CD4-positive, alpha-beta memory T cell (primary cell): ENCODE measurements around the gene VBP1. TPM values are rescaled to one million over a fixed set of nuclear protein-coding genes. Genes with fewer than 3 reads are reported as not detected.

Experiments
- CTCF ChIA-PET: fragments of 350-600 bp; sonication (Branson Sonifier 250); formaldehyde crosslinking; loops from one replicate; lab custom pipeline; 2021; ENCODE audit warnings: inconsistent platforms; ENCODE audit not compliant: partially characterized antibody; lab: Charles Lee
- POLR2A ChIA-PET: fragments of 350-600 bp; sonication (Branson Sonifier 250); formaldehyde crosslinking; loops from one replicate; lab custom pipeline; 2021; ENCODE audit not compliant: partially characterized antibody; lab: Charles Lee
- DNase-seq, 5 donors: peaks; one replicate each; pipeline versions ENCODE4 v3.0.0 to v3.0.0-alpha.2; 2020 to 2022; ENCODE audit warnings: mixed read lengths in 1 of 5
- H3K27ac ChIP-seq: one replicate; pipeline ENCODE4 v1.7.0; 2013; ENCODE audit warnings: low read depth, low read length
- H3K27me3 ChIP-seq: 2 replicates; pipeline ENCODE4 v1.7.0; 2013; ENCODE audit warnings: mild to moderate bottlenecking, low read length, moderate library complexity; ENCODE audit not compliant: insufficient read depth
- H3K36me3 ChIP-seq: 2 replicates; pipeline ENCODE4 v1.7.0; 2013; ENCODE audit warnings: mild to moderate bottlenecking, low read length, moderate library complexity; ENCODE audit not compliant: insufficient read depth
- H3K4me1 ChIP-seq: 2 replicates; pipeline ENCODE4 v1.7.0; 2013; ENCODE audit warnings: mild to moderate bottlenecking, low read length, moderate library complexity; ENCODE audit not compliant: insufficient read depth
- H3K4me3 ChIP-seq, 2 donors: one replicate each; pipeline ENCODE4 v1.7.0; 2013; ENCODE audit warnings: low read length in 2 of 2, mild to moderate bottlenecking in 1 of 2
- H3K9me3 ChIP-seq, 2 donors: one replicate each; pipeline ENCODE4 v1.7.0; 2013; ENCODE audit warnings: low read length in 2 of 2, control low read depth in 1 of 2; ENCODE audit not compliant: control insufficient read depth in 1 of 2
- H3K27ac Mint-ChIP-seq, 7 donors: one replicate each; pipeline ENCODE4 v1.8.0; 2020 to 2021; ENCODE audit warnings: mixed read lengths in 7 of 7, mild to moderate bottlenecking in 6 of 7, inconsistent platforms in 3 of 7, moderate library complexity in 3 of 7
- H3K27me3 Mint-ChIP-seq, 2 donors: one replicate each; pipeline ENCODE4 v1.8.0; 2020 to 2021; ENCODE audit warnings: mixed read lengths in 2 of 2
- H3K36me3 Mint-ChIP-seq, 2 donors: one replicate each; pipeline ENCODE4 v1.8.0; 2020 to 2021; ENCODE audit warnings: mixed read lengths in 2 of 2, inconsistent platforms in 1 of 2, mild to moderate bottlenecking in 1 of 2
- H3K4me1 Mint-ChIP-seq, 4 donors: one replicate each; pipeline ENCODE4 v1.8.0; 2020 to 2021; ENCODE audit warnings: mixed read lengths in 4 of 4, mild to moderate bottlenecking in 1 of 4
- H3K4me3 Mint-ChIP-seq, 8 donors: one replicate each; pipeline ENCODE4 v1.8.0; 2020 to 2021; ENCODE audit warnings: mixed read lengths in 8 of 8, mild to moderate bottlenecking in 7 of 8, moderate library complexity in 6 of 8, inconsistent platforms in 3 of 8
- H3K9me3 Mint-ChIP-seq, 8 donors: one replicate each; pipeline ENCODE4 v1.8.0; 2020 to 2021; ENCODE audit warnings: mixed read lengths in 8 of 8, mild to moderate bottlenecking in 5 of 8, inconsistent platforms in 3 of 8, moderate library complexity in 1 of 8
- intact Hi-C: fragments of 100-400 bp; cut with micrococcal nuclease; formaldehyde crosslinking; loops from one replicate; pipeline ENCODE4 v1.15.1; 2023
- polyA plus RNA-seq, 2 donors: library from polyadenylated mRNA; unstranded; fragments of 300-500 nt; fragmentation: Illumina TruSeq; gene quantifications; one replicate each; pipeline ENCODE4 v1.2.3, GENCODE V29; 2021
- total RNA-seq, 2 experiments: library from RNA; stranded (reverse); gene quantifications; one replicate each; pipeline ENCODE4 v1.2.3, GENCODE V29; 2021

VBP1 gene
- total and polyA plus RNA-seq, 4 experiments from 2014 or later: 30.8 to 112 (median 58.4) TPM

GRCh38 chrX:155231163-155231562 lies 14.9 kb downstream of the VBP1 start:
- Histone ChIP-seq H3K27me3 (no peaks in the 10 kb centered on the region), H3K36me3 (peaks cover 8% of the 10 kb centered on the region), H3K9me3 (no peaks in the 10 kb centered on the region), H3K4me1 (no peaks in the 10 kb centered on the region), H3K4me3 (no peak overlapping the region), H3K27ac (no peak overlapping the region)
- H3K27me3 Mint-ChIP-seq: no peaks in the 10 kb centered on the region
- H3K4me3 Mint-ChIP-seq: no peak overlapping the region
- intact Hi-C loops: no loop called here
- POLR2A ChIA-PET: no interaction called here
- peaks cover 16 to 58% of the 10 kb centered on the region in 2 donors for H3K36me3 Mint-ChIP-seq
- CTCF ChIA-PET: interaction anchor here (1.3 kb wide), 1 partner anchor 12 kb away, joined by 3 read pairs; no protein-coding TSS in a partner anchor
- DNase-seq: no peak
- H3K4me1 Mint-ChIP-seq: peaks cover 10 to 15% (median 11%) of the 10 kb centered on the region in 4 donors
- peak overlapping the region in 3 of 7 donors; percentile 44 to 89 (median 66) for H3K27ac Mint-ChIP-seq
- no peaks in the 10 kb centered on the region for H3K9me3 Mint-ChIP-seq

GRCh38 chrX:155235891-155236290 lies 19.6 kb downstream of the VBP1 start:
- Mint-ChIP-seq H3K9me3 (no peaks in the 10 kb centered on the region), H3K27ac (no peak overlapping the region), H3K4me3 (no peak overlapping the region), H3K27me3 (no peaks in the 10 kb centered on the region), H3K4me1 (peaks cover 6 to 9% (median 8%) of the 10 kb centered on the region in 4 donors), H3K36me3 (peaks cover 14 to 57% of the 10 kb centered on the region in 2 donors)
- no peaks in the 10 kb centered on the region for H3K9me3 ChIP-seq
- no peak for DNase-seq
- no peaks in the 10 kb centered on the region for H3K27me3 ChIP-seq
- ChIA-PET POLR2A (no interaction called here), CTCF (interaction anchor here (2.7 kb wide), 1 partner anchor 19 kb away, joined by 6 read pairs; no protein-coding TSS in a partner anchor)
- H3K36me3 ChIP-seq: peaks cover 11% of the 10 kb centered on the region
- no peaks in the 10 kb centered on the region for H3K4me1 ChIP-seq
- no peak overlapping the region for H3K27ac ChIP-seq
- no peak overlapping the region for H3K4me3 ChIP-seq
- intact Hi-C loops: no loop called here

GRCh38 chrX:155237719-155238118 lies 21.5 kb downstream of the VBP1 start:
- DNase-seq: no peak
- H3K27ac ChIP-seq: no peak overlapping the region
- no peaks in the 10 kb centered on the region for H3K4me1 ChIP-seq
- ChIA-PET POLR2A (no interaction called here), CTCF (interaction anchor here (2.7 kb wide), 1 partner anchor 20 kb away, joined by 6 read pairs; no protein-coding TSS in a partner anchor)
- H3K4me3 ChIP-seq: no peak overlapping the region
- Mint-ChIP-seq H3K27me3 (no peaks in the 10 kb centered on the region), H3K36me3 (peaks cover 9 to 47% of the 10 kb centered on the region in 2 donors), H3K4me1 (peaks cover 0 to 7% (median 4%) of the 10 kb centered on the region in 4 donors), H3K4me3 (no peak overlapping the region), H3K9me3 (no peaks in the 10 kb centered on the region), H3K27ac (peak overlapping the region in 3 of 7 donors; percentile 10 to 17 (median 14))
- no peaks in the 10 kb centered on the region for H3K9me3 ChIP-seq
- H3K36me3 ChIP-seq: peaks cover 11% of the 10 kb centered on the region
- no peaks in the 10 kb centered on the region for H3K27me3 ChIP-seq
- intact Hi-C loops: no loop called here

GRCh38 chrX:155242300-155242699 lies 26.0 kb downstream of the VBP1 start:
- H3K27ac Mint-ChIP-seq: no peak overlapping the region
- no peak overlapping the region for H3K4me3 Mint-ChIP-seq

GRCh38 chrX:155246748-155247147 lies 30.5 kb downstream of the VBP1 start:
- H3K4me1 ChIP-seq: no peaks in the 10 kb centered on the region
- Mint-ChIP-seq H3K27ac (no peak overlapping the region), H3K36me3 (no peaks in the 10 kb centered on the region), H3K4me3 (no peak overlapping the region), H3K4me1 (peaks cover 0 to 4% (median 1%) of the 10 kb centered on the region in 4 donors), H3K27me3 (no peaks in the 10 kb centered on the region), H3K9me3 (peaks cover 0 to 3% (median 0%) of the 10 kb centered on the region in 8 donors)
- CTCF ChIA-PET: no interaction called here
- DNase-seq: no peak
- H3K36me3 ChIP-seq: no peaks in the 10 kb centered on the region
- no peaks in the 10 kb centered on the region for H3K27me3 ChIP-seq
- H3K27ac ChIP-seq: no peak overlapping the region
- no peaks in the 10 kb centered on the region for H3K9me3 ChIP-seq
- H3K4me3 ChIP-seq: no peak overlapping the region
- POLR2A ChIA-PET: no interaction called here
- intact Hi-C loops: no loop called here

More at GRCh38 chrX:155242300-155242699, 26.0 kb downstream of the VBP1 start:
- peaks cover 6 to 25% of the 10 kb centered on the region in 2 donors for H3K36me3 Mint-ChIP-seq
- intact Hi-C loops: no loop called here
- Histone ChIP-seq H3K9me3 (no peaks in the 10 kb centered on the region), H3K36me3 (peaks cover 5% of the 10 kb centered on the region), H3K4me1 (no peaks in the 10 kb centered on the region), H3K27me3 (no peaks in the 10 kb centered on the region), H3K4me3 (no peak overlapping the region), H3K27ac (no peak overlapping the region)
- peaks cover 0 to 5% (median 1%) of the 10 kb centered on the region in 4 donors for H3K4me1 Mint-ChIP-seq
- no peak for DNase-seq
- ChIA-PET POLR2A (no interaction called here), CTCF (no interaction called here)
- H3K27me3 Mint-ChIP-seq: no peaks in the 10 kb centered on the region
- H3K9me3 Mint-ChIP-seq: peaks cover 0 to 3% (median 0%) of the 10 kb centered on the region in 8 donors

- Mint-ChIP-seq H3K36me3 (no peaks in the 10 kb centered on the region), H3K4me1 (peaks cover 0 to 4% (median 1%) of the 10 kb centered on the region in 4 donors), H3K4me3 (no peak overlapping the region), H3K9me3 (peaks cover 0 to 3% (median 0%) of the 10 kb centered on the region in 8 donors), H3K27ac (no peak overlapping the region), H3K27me3 (no peaks in the 10 kb centered on the region)
- Histone ChIP-seq H3K27ac (no peak overlapping the region), H3K4me3 (no peak overlapping the region), H3K9me3 (no peaks in the 10 kb centered on the region), H3K36me3 (no peaks in the 10 kb centered on the region), H3K27me3 (no peaks in the 10 kb centered on the region), H3K4me1 (no peaks in the 10 kb centered on the region)
- DNase-seq: no peak
- POLR2A ChIA-PET: no interaction called here
- CTCF ChIA-PET: no interaction called here
- intact Hi-C loops: no loop called here
These were observed 31.2 kb downstream of the VBP1 start for GRCh38 chrX:155247497-155247896.

GRCh38 chrX:155251391-155251790 lies 35.1 kb downstream of the VBP1 start:
- H3K4me3 Mint-ChIP-seq: no peak overlapping the region
- H3K27ac Mint-ChIP-seq: no peak overlapping the region
- H3K36me3 Mint-ChIP-seq: no peaks in the 10 kb centered on the region
- ChIA-PET POLR2A (no interaction called here), CTCF (no interaction called here)
- no peaks in the 10 kb centered on the region for H3K27me3 ChIP-seq
- H3K36me3 ChIP-seq: no peaks in the 10 kb centered on the region
- H3K27ac ChIP-seq: no peak overlapping the region
- no peak for DNase-seq
- no peak overlapping the region for H3K4me3 ChIP-seq
- no peaks in the 10 kb centered on the region for H3K4me1 ChIP-seq
- H3K4me1 Mint-ChIP-seq: peaks cover 0 to 3% (median 1%) of the 10 kb centered on the region in 4 donors
- no peaks in the 10 kb centered on the region for H3K27me3 Mint-ChIP-seq
- no peaks in the 10 kb centered on the region for H3K9me3 ChIP-seq
- intact Hi-C loops: no loop called here
- H3K9me3 Mint-ChIP-seq: peaks cover 0 to 2% (median 0%) of the 10 kb centered on the region in 8 donors
